Astrocyte of the spinal cord (primary cell): ENCODE results near the gene UBE2D4.

Experiments used
- DNase-seq: peaks from one replicate; pipeline ENCODE4 v3.0.0; 2011; ENCODE audit warnings: low read depth, low spot score
- H3K4me3 ChIP-seq: 2 replicates; pipeline ENCODE4 v1.5.1; 2011; ENCODE audit warnings: low read depth, mild to moderate bottlenecking, low read length, moderate library complexity
- in situ Hi-C: cut with HindIII; loops from 2 replicates; pipeline ENCODE4 v1.10.0; 2017; ENCODE audit warnings: low sequenced_read_pairs
- TF ChIP-seq, protein P1 (sequence below): IDR thresholded peaks from 2 replicates; pipeline ENCODE4 v1.5.1; 2012; ENCODE audit warnings: low read depth, mild to moderate bottlenecking, low read length, inconsistent platforms

Gene UBE2D4

DNA sequence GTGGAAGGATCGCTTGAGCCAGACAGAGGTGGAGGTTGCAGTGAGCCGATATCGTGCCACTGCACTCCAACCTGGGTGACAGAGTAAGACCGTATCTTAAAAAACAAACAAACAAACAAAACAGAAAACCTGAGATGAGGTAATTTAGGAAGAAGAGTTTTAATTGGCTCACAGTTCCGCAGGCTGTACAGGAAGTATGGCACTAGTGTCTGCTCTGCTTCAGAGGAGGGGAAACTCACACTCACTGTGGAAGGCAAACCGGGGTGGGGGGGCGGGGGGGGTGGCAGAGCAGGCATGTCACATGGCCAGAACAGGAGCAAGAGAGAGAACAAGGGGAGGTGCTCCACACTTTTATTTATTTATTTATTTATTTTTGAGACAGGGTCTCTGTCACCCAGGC is 5.1 kb downstream of the UBE2D4 start:
- no peak for DNase-seq
- TF ChIP-seq, protein P1, sequence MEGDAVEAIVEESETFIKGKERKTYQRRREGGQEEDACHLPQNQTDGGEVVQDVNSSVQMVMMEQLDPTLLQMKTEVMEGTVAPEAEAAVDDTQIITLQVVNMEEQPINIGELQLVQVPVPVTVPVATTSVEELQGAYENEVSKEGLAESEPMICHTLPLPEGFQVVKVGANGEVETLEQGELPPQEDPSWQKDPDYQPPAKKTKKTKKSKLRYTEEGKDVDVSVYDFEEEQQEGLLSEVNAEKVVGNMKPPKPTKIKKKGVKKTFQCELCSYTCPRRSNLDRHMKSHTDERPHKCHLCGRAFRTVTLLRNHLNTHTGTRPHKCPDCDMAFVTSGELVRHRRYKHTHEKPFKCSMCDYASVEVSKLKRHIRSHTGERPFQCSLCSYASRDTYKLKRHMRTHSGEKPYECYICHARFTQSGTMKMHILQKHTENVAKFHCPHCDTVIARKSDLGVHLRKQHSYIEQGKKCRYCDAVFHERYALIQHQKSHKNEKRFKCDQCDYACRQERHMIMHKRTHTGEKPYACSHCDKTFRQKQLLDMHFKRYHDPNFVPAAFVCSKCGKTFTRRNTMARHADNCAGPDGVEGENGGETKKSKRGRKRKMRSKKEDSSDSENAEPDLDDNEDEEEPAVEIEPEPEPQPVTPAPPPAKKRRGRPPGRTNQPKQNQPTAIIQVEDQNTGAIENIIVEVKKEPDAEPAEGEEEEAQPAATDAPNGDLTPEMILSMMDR = no peak

DNA sequence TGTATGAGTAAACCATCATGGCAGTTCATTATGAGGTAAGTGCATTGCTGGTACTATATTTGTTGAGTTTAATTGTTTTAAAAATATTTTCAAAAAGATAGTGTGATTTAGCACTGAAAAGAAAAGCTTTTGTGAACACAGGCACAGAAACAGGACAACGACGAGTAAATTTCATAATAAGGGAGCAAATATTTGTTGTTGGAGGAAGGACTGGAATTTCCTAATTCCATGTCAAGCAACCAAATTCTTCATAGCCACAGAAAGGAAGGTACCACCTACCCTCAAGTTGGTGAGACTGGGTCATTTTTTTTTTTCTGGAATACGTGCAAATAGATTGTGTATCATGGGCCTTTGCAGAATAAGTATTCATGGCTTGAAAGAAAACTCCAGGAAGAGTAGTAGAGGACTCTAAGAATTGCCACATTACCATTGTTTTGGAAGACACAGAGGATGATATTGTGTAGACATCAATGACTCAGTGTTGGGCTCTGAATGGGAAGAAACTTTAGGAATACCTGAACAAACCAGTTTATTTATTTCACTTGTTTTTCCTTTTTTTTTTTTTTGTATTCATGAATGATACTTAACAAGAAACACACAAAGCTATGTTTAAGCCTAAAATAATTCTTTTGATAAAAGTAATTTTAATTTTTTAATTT is 7.8 kb downstream of the UBE2D4 start:
- DNase-seq = no peak
- in situ Hi-C loops = no loop called here
- TF ChIP-seq, protein P1 = no peak
- no peak overlapping the region for H3K4me3 ChIP-seq

More for the DNA sequence above, 5.1 kb downstream of the UBE2D4 start:
- in situ Hi-C loops = no loop called here
- H3K4me3 ChIP-seq = no peak overlapping the region

DNA sequence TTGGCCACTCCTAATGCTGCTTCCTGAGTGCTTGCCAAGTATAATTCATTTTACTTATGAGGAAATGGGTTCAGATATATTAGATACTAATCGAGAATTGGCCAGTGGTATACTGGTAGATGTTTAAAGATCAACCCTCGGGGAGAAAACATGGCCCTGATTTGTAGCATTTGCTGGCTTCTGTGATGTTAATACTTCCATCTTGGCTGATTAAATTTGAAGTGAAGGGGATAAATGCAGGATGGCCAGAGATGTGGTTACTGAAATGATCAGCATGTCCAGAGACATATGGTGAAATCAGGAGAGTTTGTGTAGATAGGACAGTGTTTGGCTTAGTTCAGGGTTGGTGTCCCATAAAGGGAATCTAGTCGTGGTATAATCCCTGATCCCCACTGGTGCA is 11.2 kb downstream of the UBE2D4 start:
- in situ Hi-C loops = no loop called here
- DNase-seq = no peak
- TF ChIP-seq, protein P1 = no peak

DNA sequence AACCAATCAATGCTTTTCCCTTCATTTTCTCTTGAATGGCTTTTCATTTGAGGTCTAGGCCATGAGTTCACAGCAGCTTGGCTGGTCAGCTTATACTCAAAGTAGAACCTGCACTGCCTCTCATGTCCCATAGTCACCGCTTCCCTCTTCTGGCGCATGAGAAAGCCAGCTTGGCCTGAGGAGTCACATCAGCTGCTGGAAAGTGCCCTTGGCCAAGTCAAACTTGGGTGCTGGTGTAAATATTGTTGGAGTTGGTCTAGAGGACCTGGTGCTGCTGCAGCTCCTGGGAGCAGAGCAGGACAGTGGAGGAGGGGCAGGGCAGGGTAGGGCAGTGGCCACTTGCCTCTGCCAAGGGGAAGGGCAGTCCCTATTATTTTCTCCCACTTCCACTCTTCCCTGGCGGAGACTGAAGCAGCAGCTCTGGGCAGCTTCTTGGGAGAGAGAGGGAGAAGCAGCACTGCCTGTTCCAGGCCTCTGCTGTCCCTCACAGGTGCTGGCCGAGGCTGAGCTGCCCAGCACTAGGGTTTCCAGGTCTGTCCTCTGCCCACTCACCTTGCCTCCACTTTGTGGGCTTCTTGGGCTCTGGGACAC is 12.8 kb downstream of the UBE2D4 start:
- in situ Hi-C loops = no loop called here
- DNase-seq = no peak
- TF ChIP-seq, protein P1 = no peak
- H3K4me3 ChIP-seq = no peak overlapping the region

More for the DNA sequence above, 11.2 kb downstream of the UBE2D4 start:
- no peak overlapping the region for H3K4me3 ChIP-seq

DNA sequence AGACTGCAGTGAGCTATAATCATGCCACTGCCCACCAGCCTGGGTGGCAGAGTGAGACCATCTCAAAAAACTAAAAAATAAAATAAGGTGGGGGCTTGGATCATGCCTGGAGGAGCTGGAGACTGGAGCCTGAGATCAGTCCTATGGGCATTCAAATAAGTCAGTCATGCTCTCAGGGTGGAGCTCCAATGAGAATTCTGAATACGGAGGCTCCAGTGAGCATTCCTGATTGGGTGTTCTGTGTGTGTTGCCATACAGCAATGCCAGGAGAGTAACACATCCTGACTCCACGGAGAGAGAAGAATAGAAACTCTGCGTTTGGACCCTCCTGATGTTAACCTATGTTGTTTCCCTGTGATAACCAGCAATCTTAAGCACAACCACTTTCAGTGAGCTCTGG is 16.0 kb downstream of the UBE2D4 start:
- no peak overlapping the region for H3K4me3 ChIP-seq
- in situ Hi-C loops = no loop called here
- TF ChIP-seq, protein P1 = no peak
- DNase-seq = no peak

DNA sequence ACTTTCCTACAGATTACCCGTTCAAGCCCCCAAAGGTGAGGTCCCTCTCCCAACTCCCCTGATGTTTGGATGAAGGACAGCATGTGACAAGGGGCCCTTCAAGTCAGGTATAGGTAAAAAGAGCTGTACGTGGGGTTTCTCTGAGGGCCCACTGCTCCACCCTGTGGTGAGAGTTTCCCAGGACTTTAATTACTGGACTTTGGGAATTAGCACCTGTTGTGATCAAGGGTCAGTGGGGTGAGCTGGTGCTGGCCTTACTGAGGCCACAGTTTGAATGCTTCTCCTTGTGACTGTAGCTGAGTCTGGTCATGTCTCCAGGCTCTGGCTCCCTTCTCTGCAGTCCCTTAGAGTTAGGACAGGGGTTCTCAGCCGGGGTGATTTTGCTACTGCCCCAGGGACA is 16.8 kb downstream of the UBE2D4 start:
- in situ Hi-C loops = no loop called here
- DNase-seq = no peak
- no peak overlapping the region for H3K4me3 ChIP-seq
- TF ChIP-seq, protein P1 = no peak
